Hepatocyte (in vitro differentiated cells): ENCODE results near the gene NDUFS5.
"Not testable (repeated sequence)": the region's sequence is repeated elsewhere in the genome, so short reads cannot be mapped to it uniquely, and the experiment has no call there.

Experiments used
- CTCF ChIP-seq: fragments of 200-600 bp; sonication (generic); IDR thresholded peaks from 2 replicates; pipeline ENCODE4 v1.5.1; 2016; ENCODE audit warnings: antibody characterized with exemption, mild to moderate bottlenecking; ENCODE audit not compliant: poor library complexity
- EZH2phosphoT487 ChIP-seq: fragments of 200-600 bp; sonication (generic); IDR thresholded peaks from one replicate; pipeline ENCODE4 v1.6.1; 2018; ENCODE audit warnings: antibody characterized with exemption, mild to moderate bottlenecking, low read depth, moderate library complexity; ENCODE audit not compliant: unreplicated experiment, severe bottlenecking

- TF ChIP-seq CTCF, EZH2phosphoT487: not testable (repeated sequence)
These were observed 25.2 kb downstream of the NDUFS5 start for GRCh38 chr1:39051193-39051850.
